SKM-1 (cell line): ENCODE data around the gene OIP5.
"Not testable (repeated sequence)": the region's sequence is repeated elsewhere in the genome, so short reads cannot be mapped to it uniquely, and the experiment has no call there.

ENCODE experiments used
- DNase-seq: peaks from one replicate; lab custom pipeline; 2025; ENCODE audit not compliant: unreplicated experiment; lab: John Stamatoyannopoulos, UW

The OIP5 gene

DNA sequence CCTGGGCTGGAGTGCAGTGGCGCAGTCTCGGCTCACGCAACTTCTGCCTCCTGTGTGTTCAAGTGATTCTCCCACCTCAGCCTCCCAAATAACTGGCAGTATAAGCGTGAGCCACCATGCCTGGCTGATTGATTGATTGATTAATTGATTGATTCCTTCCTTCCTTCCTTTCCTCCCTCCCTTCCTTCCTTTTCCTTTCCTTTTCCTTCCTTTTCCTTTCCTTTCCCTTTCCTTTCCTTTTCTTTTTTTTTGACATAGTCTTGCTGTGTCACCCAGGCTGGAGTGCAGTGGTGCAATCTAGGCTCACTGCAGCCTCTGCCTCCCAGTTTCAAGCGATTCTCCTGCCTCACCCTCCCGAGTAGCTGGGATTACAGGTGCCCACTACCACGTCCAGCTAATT, 71.5 kb downstream of the OIP5 start:
- not testable (repeated sequence) for DNase-seq

DNA sequence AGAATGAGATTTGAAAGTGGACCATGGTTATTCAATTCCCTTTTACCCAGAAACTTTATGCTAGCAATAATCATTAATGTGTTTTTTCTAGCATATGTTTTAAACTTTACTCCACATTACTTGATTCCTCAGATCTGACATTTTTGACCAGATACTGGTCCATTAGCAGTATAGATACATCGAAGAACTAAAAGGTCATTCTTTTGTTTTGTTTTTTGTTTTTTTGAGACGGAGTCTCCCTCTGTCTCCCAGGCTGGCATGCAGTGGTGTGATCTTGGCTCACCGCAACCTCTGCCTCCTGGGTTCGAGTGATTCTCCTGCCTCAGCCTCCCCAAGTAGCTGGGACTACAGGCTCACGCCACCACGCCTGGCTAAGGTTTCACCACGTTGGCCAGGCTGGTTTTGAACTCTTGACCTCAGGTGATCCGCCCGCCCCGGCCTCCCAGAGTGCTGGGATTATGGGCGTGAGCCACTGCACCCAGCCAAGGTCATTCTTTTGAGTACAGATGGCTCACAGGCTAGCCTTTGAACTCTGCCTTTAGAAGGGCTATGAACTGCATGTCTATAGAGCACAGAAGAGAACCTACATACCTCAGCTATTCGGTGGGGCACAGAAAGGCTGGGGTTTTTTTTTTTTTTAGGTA, 72.7 kb downstream of the OIP5 start:
- DNase-seq, result no peak
